ENCODE data around the gene PIGK. TPM values are rescaled to one million over a fixed set of nuclear protein-coding genes. Genes with fewer than 3 reads are reported as not detected.

The PIGK gene
- polyA plus RNA-seq, 3 donors = 4.0 to 24.7 (median 19.4) TPM

GRCh38 chr1:77044133-77044849 is 174.9 kb downstream of the PIGK start:
- Histone ChIP-seq H3K4me1 (ENCODE audit: control insufficient read depth in 1 of 2, insufficient read depth in 2 of 2, low read length in 2 of 2) (peaks cover 15 to 17% of the 10 kb centered on the region in 2 donors), H2AFZ (ENCODE audit: insufficient read depth, low read depth, low read length, poor library complexity, severe bottlenecking) (no peak overlapping the region), H3K9me3 (replicated peaks in 1 of 2; ENCODE audit: control insufficient read depth in 1 of 2, insufficient read depth in 1 of 2, low read length in 2 of 2) (no peaks in the 10 kb centered on the region), H3K4me3 (replicated peaks in 1 of 3; ENCODE audit: low read depth in 2 of 3, low read length in 3 of 3) (no peak overlapping the region), H3K27me3 (ENCODE audit: control insufficient read depth in 2 of 2, insufficient read depth in 2 of 2, low read length in 2 of 2) (no peaks in the 10 kb centered on the region), H3K9ac (ENCODE audit: insufficient read depth, low read length, poor library complexity, severe bottlenecking) (no peak overlapping the region), H3K27ac (ENCODE audit: low read depth in 1 of 2, low read length in 2 of 2) (no peak overlapping the region), H3K4me2 (replicated peaks; ENCODE audit: extremely low read depth, low read length, poor library complexity, severe bottlenecking) (no peak overlapping the region), H3K36me3 (replicated peaks in 1 of 2; ENCODE audit: control insufficient read depth in 1 of 2, insufficient read depth in 2 of 2, low read length in 2 of 2) (no peaks in the 10 kb centered on the region), H3K79me2 (ENCODE audit: insufficient read depth, low read length) (no peaks in the 10 kb centered on the region), H4K20me1 (ENCODE audit: insufficient read depth, low read length) (no peaks in the 10 kb centered on the region)
- TF ChIP-seq, protein P1, sequence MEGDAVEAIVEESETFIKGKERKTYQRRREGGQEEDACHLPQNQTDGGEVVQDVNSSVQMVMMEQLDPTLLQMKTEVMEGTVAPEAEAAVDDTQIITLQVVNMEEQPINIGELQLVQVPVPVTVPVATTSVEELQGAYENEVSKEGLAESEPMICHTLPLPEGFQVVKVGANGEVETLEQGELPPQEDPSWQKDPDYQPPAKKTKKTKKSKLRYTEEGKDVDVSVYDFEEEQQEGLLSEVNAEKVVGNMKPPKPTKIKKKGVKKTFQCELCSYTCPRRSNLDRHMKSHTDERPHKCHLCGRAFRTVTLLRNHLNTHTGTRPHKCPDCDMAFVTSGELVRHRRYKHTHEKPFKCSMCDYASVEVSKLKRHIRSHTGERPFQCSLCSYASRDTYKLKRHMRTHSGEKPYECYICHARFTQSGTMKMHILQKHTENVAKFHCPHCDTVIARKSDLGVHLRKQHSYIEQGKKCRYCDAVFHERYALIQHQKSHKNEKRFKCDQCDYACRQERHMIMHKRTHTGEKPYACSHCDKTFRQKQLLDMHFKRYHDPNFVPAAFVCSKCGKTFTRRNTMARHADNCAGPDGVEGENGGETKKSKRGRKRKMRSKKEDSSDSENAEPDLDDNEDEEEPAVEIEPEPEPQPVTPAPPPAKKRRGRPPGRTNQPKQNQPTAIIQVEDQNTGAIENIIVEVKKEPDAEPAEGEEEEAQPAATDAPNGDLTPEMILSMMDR (IDR thresholded peaks at IDR 0.05) = no peak
- no peak for DNase-seq
- H3K9me3 Mint-ChIP-seq = no peaks in the 10 kb centered on the region
- WGBS (ENCODE audit: insufficient coverage) = 98% methylated on average over 20 of the region's 20 CpGs
- H3K4me3 Mint-ChIP-seq = no peak overlapping the region
- intact Hi-C loops (cut with micrococcal nuclease) = no loop called here
- H3K27ac Mint-ChIP-seq = no peak overlapping the region
- H3K27me3 Mint-ChIP-seq (ENCODE audit: low read depth in 3 of 3) = peaks cover 0 to 3% (median 0%) of the 10 kb centered on the region in 3 donors
- peaks cover 31% of the 10 kb centered on the region for H3K4me1 Mint-ChIP-seq
- H3K36me3 Mint-ChIP-seq = no peaks in the 10 kb centered on the region

GRCh38 chr1:77040826-77041225 is 178.4 kb downstream of the PIGK start:
- Histone ChIP-seq H3K4me2 (replicated peaks; ENCODE audit: extremely low read depth, low read length, poor library complexity, severe bottlenecking) (no peak overlapping the region), H3K9ac (ENCODE audit: insufficient read depth, low read length, poor library complexity, severe bottlenecking) (no peak overlapping the region), H3K79me2 (ENCODE audit: insufficient read depth, low read length) (no peaks in the 10 kb centered on the region), H4K20me1 (ENCODE audit: insufficient read depth, low read length) (no peaks in the 10 kb centered on the region), H3K4me1 (ENCODE audit: control insufficient read depth in 1 of 2, insufficient read depth in 2 of 2, low read length in 2 of 2) (no peaks in the 10 kb centered on the region), H3K36me3 (replicated peaks in 1 of 2; ENCODE audit: control insufficient read depth in 1 of 2, insufficient read depth in 2 of 2, low read length in 2 of 2) (no peaks in the 10 kb centered on the region), H3K27ac (ENCODE audit: low read depth in 1 of 2, low read length in 2 of 2) (no peak overlapping the region), H2AFZ (ENCODE audit: insufficient read depth, low read depth, low read length, poor library complexity, severe bottlenecking) (no peak overlapping the region), H3K9me3 (replicated peaks in 1 of 2; ENCODE audit: control insufficient read depth in 1 of 2, insufficient read depth in 1 of 2, low read length in 2 of 2) (no peaks in the 10 kb centered on the region), H3K27me3 (ENCODE audit: control insufficient read depth in 2 of 2, insufficient read depth in 2 of 2, low read length in 2 of 2) (no peaks in the 10 kb centered on the region), H3K4me3 (replicated peaks in 1 of 3; ENCODE audit: low read depth in 2 of 3, low read length in 3 of 3) (no peak overlapping the region)
- intact Hi-C loops (cut with micrococcal nuclease) = no loop called here
- H3K9me3 Mint-ChIP-seq = peaks cover 0 to 4% (median 3%) of the 10 kb centered on the region in 7 donors
- H3K4me3 Mint-ChIP-seq = no peak overlapping the region
- H3K27ac Mint-ChIP-seq = no peak overlapping the region
- H3K4me1 Mint-ChIP-seq = peaks cover 13% of the 10 kb centered on the region
- 0% methylated on average over 3 of the region's 3 CpGs for WGBS (ENCODE audit: insufficient coverage)
- no peaks in the 10 kb centered on the region for H3K36me3 Mint-ChIP-seq
- peak in 1 of 3 donors; percentile 6 for DNase-seq
- TF ChIP-seq, protein P1 (IDR thresholded peaks at IDR 0.05) = no peak
- H3K27me3 Mint-ChIP-seq (ENCODE audit: low read depth in 3 of 3) = peaks cover 0 to 3% (median 2%) of the 10 kb centered on the region in 3 donors
